HepG2 (cell line): ENCODE measurements around the gene UBQLN1. TPM values are rescaled to one million over a fixed set of nuclear protein-coding genes. Genes with fewer than 3 reads are reported as not detected.
A peak's percentile ranks its signal among the peaks of the same experiment; 100 is the strongest.

Experiments
- HNF1B ChIP-seq: sonication (generic); formaldehyde crosslinking; IDR thresholded peaks from 2 replicates; pipeline ENCODE4 v1.5.1; 2020; ENCODE audit warnings: mild to moderate bottlenecking, moderate library complexity, missing genetic modification reagents
- HOXA7 ChIP-seq: sonication (generic); formaldehyde crosslinking; IDR thresholded peaks from 2 replicates; pipeline ENCODE4 v1.8.1; 2022; ENCODE audit warnings: mild to moderate bottlenecking, missing genetic modification reagents, moderate library complexity
- MZF1 ChIP-seq: sonication (generic); formaldehyde crosslinking; IDR thresholded peaks from 2 replicates; pipeline ENCODE4 v1.8.1; 2023; ENCODE audit warnings: mild to moderate bottlenecking, missing genetic modification reagents, borderline replicate concordance
- NFATC3 ChIP-seq: sonication (generic); formaldehyde crosslinking; IDR thresholded peaks from 2 replicates; pipeline ENCODE4 v1.5.1; 2020; ENCODE audit warnings: mild to moderate bottlenecking, missing genetic modification reagents
- NFKB2 ChIP-seq: sonication (generic); formaldehyde crosslinking; IDR thresholded peaks from 2 replicates; pipeline ENCODE4 v1.4.0; 2020; ENCODE audit warnings: missing genetic modification reagents, borderline replicate concordance
- RXRB ChIP-seq: IDR thresholded peaks from 2 replicates; pipeline ENCODE4 v1.6.1; 2016; ENCODE audit warnings: borderline replicate concordance, missing genetic modification reagents, missing compliant biosample characterization
- SIX4 ChIP-seq: sonication (generic); formaldehyde crosslinking; IDR thresholded peaks from 2 replicates; pipeline ENCODE4 v1.4.0; 2020; ENCODE audit warnings: missing genetic modification reagents
- SMAD9 ChIP-seq: sonication (generic); formaldehyde crosslinking; IDR thresholded peaks from 2 replicates; pipeline ENCODE4 v1.5.1; 2020; ENCODE audit warnings: mild to moderate bottlenecking, missing genetic modification reagents
- TERF1 ChIP-seq: sonication (generic); formaldehyde crosslinking; IDR thresholded peaks from 2 replicates; pipeline ENCODE4 v1.8.0; 2022; ENCODE audit warnings: mild to moderate bottlenecking, missing genetic modification reagents, moderate library complexity
- ZBTB39 ChIP-seq: sonication (generic); formaldehyde crosslinking; IDR thresholded peaks from 2 replicates; pipeline ENCODE4 v1.5.0; 2020; ENCODE audit warnings: missing genetic modification reagents
- ZFX ChIP-seq: sonication (generic); formaldehyde crosslinking; IDR thresholded peaks from 2 replicates; pipeline ENCODE4 v1.4.0; 2020; ENCODE audit warnings: mild to moderate bottlenecking, low read depth, missing genetic modification reagents, moderate library complexity
- ZFYVE20 ChIP-seq: sonication (generic); formaldehyde crosslinking; IDR thresholded peaks from 2 replicates; pipeline ENCODE4 v1.8.0; 2023; ENCODE audit warnings: low read depth, mild to moderate bottlenecking, moderate library complexity, missing genetic modification reagents, borderline replicate concordance
- ZNF160 ChIP-seq: sonication (generic); formaldehyde crosslinking; IDR thresholded peaks from 2 replicates; pipeline ENCODE4 v1.8.0; 2022; ENCODE audit warnings: mild to moderate bottlenecking, inconsistent platforms, missing genetic modification reagents
- ZNF17 ChIP-seq: sonication (generic); formaldehyde crosslinking; IDR thresholded peaks from 2 replicates; pipeline ENCODE4 v1.5.0; 2020; ENCODE audit warnings: mild to moderate bottlenecking, missing genetic modification reagents
- ZNF251 ChIP-seq: sonication (generic); formaldehyde crosslinking; IDR thresholded peaks from 2 replicates; pipeline ENCODE4 v1.9.0; 2021; ENCODE audit warnings: mild to moderate bottlenecking, missing genetic modification reagents
- ZNF296 ChIP-seq: sonication (generic); formaldehyde crosslinking; conservative IDR thresholded peaks from 2 replicates; pipeline ENCODE4 v1.5.0; 2020; ENCODE audit warnings: mild to moderate bottlenecking, missing genetic modification reagents
- ZNF333 ChIP-seq: sonication (generic); formaldehyde crosslinking; IDR thresholded peaks from 2 replicates; pipeline ENCODE4 v1.4.0; 2020; ENCODE audit warnings: mild to moderate bottlenecking, missing genetic modification reagents, borderline replicate concordance
- ZNF337 ChIP-seq: sonication (generic); formaldehyde crosslinking; IDR thresholded peaks from 2 replicates; pipeline ENCODE4 v1.5.1; 2020; ENCODE audit warnings: missing genetic modification reagents, low read depth, mild to moderate bottlenecking, borderline replicate concordance
- ZNF556 ChIP-seq: sonication (generic); formaldehyde crosslinking; IDR thresholded peaks from 2 replicates; pipeline ENCODE4 v1.4.0; 2020; ENCODE audit warnings: mild to moderate bottlenecking, missing genetic modification reagents, borderline replicate concordance
- ZNF598 ChIP-seq: sonication (generic); formaldehyde crosslinking; IDR thresholded peaks from 2 replicates; pipeline ENCODE4 v1.5.1; 2020; ENCODE audit warnings: mild to moderate bottlenecking, missing genetic modification reagents, borderline replicate concordance
- ZNF639 ChIP-seq: conservative IDR thresholded peaks from 2 replicates; pipeline ENCODE4 v1.6.1; 2018; ENCODE audit warnings: missing genetic modification reagents
- ZNF747 ChIP-seq: sonication (generic); formaldehyde crosslinking; IDR thresholded peaks from 2 replicates; pipeline ENCODE4 v1.8.1; 2023; ENCODE audit warnings: missing genetic modification reagents, mild to moderate bottlenecking, borderline replicate concordance
- polyA plus RNA-seq, 8 experiments: library from polyadenylated mRNA; depleted of rRNA in 3 of 8; stranded (reverse) in 7 of 8; unstranded in 1 of 8; fragments of >200 nt; fragmentation: Illumina TruSeq in 4 of 8; extraction: Trizol in 4 of 8; gene quantifications; 2 replicates each; pipeline versions ENCODE4 v1.2.1 to v1.2.3, GENCODE V29; 2011 to 2016; ENCODE audit warnings: low read depth in 4 of 8, missing spikeins in 1 of 8, mixed read lengths in 1 of 8; ENCODE audit not compliant: insufficient read depth in 1 of 8
- total RNA-seq, 5 experiments: library from RNA; depleted of rRNA; stranded (reverse); fragments of >200 nt; fragmentation: Illumina TruSeq; extraction: Trizol; gene quantifications; 2 replicates each; pipeline ENCODE4 v1.2.3, GENCODE V29; 2016; ENCODE audit warnings: low read depth in 1 of 5

UBQLN1 gene
- total and polyA plus RNA-seq, 2 of the 13 experiments (the other 11 are each of a cell fraction or from before 2014, with no cell fraction given) = 78.1 to 83.8 TPM

- TF ChIP-seq HNF1B (CRISPR knock-in tag) = peak; percentile 81
- no peak for TF ChIP-seq ZBTB39 (CRISPR knock-in tag)
- TF ChIP-seq ZNF337 = peak; percentile 91; the same call in 1 of the 2 replicates
- 0 out of 2 replicates have a peak, but pooled peaks have one; percentile 35 for TF ChIP-seq SIX4
- peak; percentile 84; the same call in 1 of the 2 replicates for TF ChIP-seq NFATC3 (CRISPR knock-in tag)
- peak; percentile 54; the same call in 1 of the 2 replicates for TF ChIP-seq ZNF333 (CRISPR knock-in tag)
- TF ChIP-seq ZNF296 (CRISPR knock-in tag) = no peak
- no peak for TF ChIP-seq ZNF251
- peak; percentile 85; the same call in 1 of the 2 replicates for TF ChIP-seq ZFYVE20 (CRISPR knock-in tag)
- no peak for TF ChIP-seq MZF1
- TF ChIP-seq ZFX (CRISPR knock-in tag) = peak; percentile 91
- TF ChIP-seq ZNF17 (CRISPR knock-in tag) = no peak
- peak; percentile 90 for TF ChIP-seq ZNF747 (CRISPR knock-in tag)
- TF ChIP-seq TERF1 (CRISPR knock-in tag) = no peak; the same call in 1 of the 2 replicates
- TF ChIP-seq RXRB (CRISPR knock-in tag) = no peak
- TF ChIP-seq HOXA7 = no peak
- no peak for TF ChIP-seq ZNF556 (CRISPR knock-in tag)
- 0 out of 2 replicates have a peak, but pooled peaks have one; percentile 68 for TF ChIP-seq ZNF639 (CRISPR knock-in tag)
- peak; percentile 93; the same call in 1 of the 2 replicates for TF ChIP-seq ZNF598 (CRISPR knock-in tag)
- TF ChIP-seq NFKB2 = no peak
- no peak for TF ChIP-seq SMAD9 (CRISPR knock-in tag)
- peak; percentile 83 for TF ChIP-seq ZNF160
These were observed at the start of gene UBQLN1 (continued) for GRCh38 chr9:83707768-83708514.
